HepG2 (cell line): ENCODE results near the gene PLPP7. TPM values are rescaled to one million over a fixed set of nuclear protein-coding genes. Genes with fewer than 3 reads are reported as not detected.

Experiments
- ATAC-seq: fragments of 200-7000 bp; cut with Tn5 transposase; 3 replicates; pipeline ENCODE4 v1.9.1; 2020; ENCODE audit warnings: mild to moderate bottlenecking, moderate library complexity
- BruUV-seq: library from RNA; stranded (reverse); fragments of 400-500 nt; replicated peaks from 2 replicates; lab custom pipeline; 2021; lab: Mats Ljungman, UMichigan
- CTCF ChIA-PET: fragments of 300-600 bp; formaldehyde crosslinking; extraction: SDS; loops from one replicate; lab custom pipeline; 2021; ENCODE audit warnings: low total read pairs, inconsistent platforms, low intra/inter-chr PET ratio; lab: Yijun Ruan, JAX
- POLR2A ChIA-PET: fragments of 350-600 bp; sonication (Branson Sonifier 250); formaldehyde crosslinking; loops from one replicate; lab custom pipeline; 2020; ENCODE audit warnings: antibody characterized with exemption, inconsistent platforms; lab: Yijun Ruan, JAX
- DNase-seq: peaks from one replicate; pipeline ENCODE4 v3.0.0-alpha.2; 2015; ENCODE audit warnings: low spot score
- FAIRE-seq: peaks from 3 replicates; lab custom pipeline; 2011; peaks lifted over from hg19 to GRCh38; lab: Jason Lieb, UNC
- H2AFZ ChIP-seq: one replicate; pipeline ENCODE4 v1.6.1; 2011; ENCODE audit warnings: low read length, inconsistent platforms
- H3K27ac ChIP-seq: fragments of 300-600 bp; 3 replicates; pipeline ENCODE4 v1.8.0; 2011; ENCODE audit warnings: mixed run types, mild to moderate bottlenecking, mixed read lengths, low read length, inconsistent platforms; ENCODE audit not compliant: insufficient read depth; ENCODE audit errors: extremely low read length
- H3K27me3 ChIP-seq, 2 experiments: fragments of 200-600 bp in 1 of 2; 2 replicates in 1 of 2; 3 replicates in 1 of 2; pipeline versions ENCODE4 v1.6.0 to v1.8.0; 2011; ENCODE audit warnings: low read length in 2 of 2, mild to moderate bottlenecking in 2 of 2, moderate library complexity in 2 of 2, inconsistent platforms in 1 of 2; ENCODE audit not compliant: insufficient read depth in 2 of 2, control insufficient read depth in 1 of 2
- H3K36me3 ChIP-seq, 2 experiments: fragments of 200-600 bp in 1 of 2; replicated peaks in 1 of 2; 2 replicates in 1 of 2; 3 replicates in 1 of 2; pipeline versions ENCODE4 v1.5.1 to v1.8.0; 2011; ENCODE audit warnings: low read length in 2 of 2, inconsistent platforms in 1 of 2; ENCODE audit not compliant: insufficient read depth in 2 of 2, control insufficient read depth in 1 of 2
- H3K4me1 ChIP-seq: 2 replicates; pipeline ENCODE4 v1.5.1; 2012; ENCODE audit warnings: low read length, inconsistent platforms; ENCODE audit not compliant: insufficient read depth
- H3K4me2 ChIP-seq: 2 replicates; pipeline ENCODE4 v1.6.0; 2011; ENCODE audit warnings: low read depth, low read length, inconsistent platforms
- H3K4me3 ChIP-seq, 3 experiments: fragments of 200-600 bp in 1 of 3; sonication (generic), shearing (Covaris generic) in 1 of 3; replicated peaks in 1 of 3; 2 replicates each; pipeline ENCODE4 v1.5.1; 2011 to 2016; ENCODE audit warnings: low read length in 3 of 3, inconsistent platforms in 2 of 3, low read depth in 2 of 3, mild to moderate bottlenecking in 2 of 3, control low read depth in 1 of 3, mixed read lengths in 1 of 3; ENCODE audit not compliant: insufficient read depth in 1 of 3
- H3K79me2 ChIP-seq: one replicate; pipeline ENCODE4 v1.6.1; 2011; ENCODE audit warnings: low read length, inconsistent platforms; ENCODE audit not compliant: insufficient read depth
- H3K9ac ChIP-seq: 2 replicates; pipeline ENCODE4 v1.6.0; 2011; ENCODE audit warnings: mild to moderate bottlenecking, low read depth, low read length, inconsistent platforms; ENCODE audit not compliant: insufficient read depth
- H3K9me3 ChIP-seq: 2 replicates; pipeline ENCODE4 v1.5.1; 2012; ENCODE audit warnings: mild to moderate bottlenecking, low read length
- H4K20me1 ChIP-seq: 2 replicates; pipeline ENCODE4 v1.6.0; 2011; ENCODE audit warnings: inconsistent platforms, mild to moderate bottlenecking, low read length, moderate library complexity; ENCODE audit not compliant: insufficient read depth
- ARID4A ChIP-seq: sonication (generic); formaldehyde crosslinking; IDR thresholded peaks from 2 replicates; pipeline ENCODE4 v1.5.0; 2020; ENCODE audit warnings: mild to moderate bottlenecking, missing genetic modification reagents, borderline replicate concordance
- CREB1 ChIP-seq, 2 experiments: fragments of 450-650 bp in 1 of 2; IDR thresholded peaks; 2 replicates each; pipeline ENCODE4 v1.6.1; 2016 to 2017; ENCODE audit warnings: control low read depth in 1 of 2, mild to moderate bottlenecking in 1 of 2, missing compliant biosample characterization in 1 of 2, missing genetic modification characterization in 1 of 2
- HIC2 ChIP-seq: sonication (generic); formaldehyde crosslinking; IDR thresholded peaks from 2 replicates; pipeline ENCODE4 v1.9.0; 2022; ENCODE audit warnings: low read depth, missing genetic modification reagents
- HOXD1 ChIP-seq: sonication (generic); formaldehyde crosslinking; IDR thresholded peaks from 2 replicates; pipeline ENCODE4 v1.5.0; 2020; ENCODE audit warnings: missing genetic modification reagents
- KLF9 ChIP-seq: IDR thresholded peaks from 2 replicates; pipeline ENCODE4 v1.6.1; 2016; ENCODE audit warnings: low read depth
- MYC ChIP-seq: sonication (generic); formaldehyde crosslinking; IDR thresholded peaks from 2 replicates; pipeline ENCODE4 v1.9.0; 2021; ENCODE audit warnings: missing genetic modification reagents, borderline replicate concordance
- NCOR1 ChIP-seq: fragments of 200-600 bp; sonication (generic); IDR thresholded peaks from 2 replicates; pipeline ENCODE4 v1.7.0; 2017; ENCODE audit warnings: antibody characterized with exemption, low read length, borderline replicate concordance
- ZFP37 ChIP-seq: sonication (generic); formaldehyde crosslinking; IDR thresholded peaks from 2 replicates; pipeline ENCODE4 v1.4.0; 2020; ENCODE audit warnings: missing genetic modification reagents, borderline replicate concordance
- ZNF143 ChIP-seq: sonication (generic); formaldehyde crosslinking; IDR thresholded peaks from 2 replicates; pipeline ENCODE4 v1.4.0; 2020; ENCODE audit warnings: missing genetic modification reagents
- ZNF740 ChIP-seq: sonication (generic); formaldehyde crosslinking; IDR thresholded peaks from 2 replicates; pipeline ENCODE4 v1.4.0; 2020; ENCODE audit warnings: missing genetic modification reagents
- ZSCAN9 ChIP-seq: IDR thresholded peaks from 2 replicates; pipeline ENCODE4 v1.6.1; 2016; ENCODE audit warnings: borderline replicate concordance
- WGBS: methylation state at CpG from one replicate; pipeline ENCODE4 v1.1.6; 2017; ENCODE audit warnings: low lambda C conversion rate; 5-methylcytosine and 5-hydroxymethylcytosine counted together
- in situ Hi-C: cut with HindIII; loops from 2 replicates; pipeline ENCODE4 v1.10.0; 2017; ENCODE audit warnings: low pct_unique_long_range_greater_than_20kb; ENCODE audit not compliant: extremely low pct_ligation_motif_present
- intact Hi-C: fragments of 100-400 bp; cut with micrococcal nuclease; formaldehyde crosslinking; loops from one replicate; pipeline ENCODE4 v1.10.0; 2022; ENCODE audit not compliant: unreplicated experiment
- polyA plus RNA-seq, 8 experiments: library from polyadenylated mRNA; depleted of rRNA in 3 of 8; stranded (reverse) in 7 of 8; unstranded in 1 of 8; fragments of >200 nt; fragmentation: Illumina TruSeq in 4 of 8; extraction: Trizol in 4 of 8; gene quantifications; 2 replicates each; pipeline versions ENCODE4 v1.2.1 to v1.2.3, GENCODE V29; 2011 to 2016; ENCODE audit warnings: low read depth in 4 of 8, missing spikeins in 1 of 8, mixed read lengths in 1 of 8; ENCODE audit not compliant: insufficient read depth in 1 of 8
- total RNA-seq, 5 experiments: library from RNA; depleted of rRNA; stranded (reverse); fragments of >200 nt; fragmentation: Illumina TruSeq; extraction: Trizol; gene quantifications; 2 replicates each; pipeline ENCODE4 v1.2.3, GENCODE V29; 2016; ENCODE audit warnings: low read depth in 1 of 5

Gene PLPP7
- total and polyA plus RNA-seq, 2 of the 13 experiments (the other 11 are each of a cell fraction or from before 2014, with no cell fraction given): 0.33 to 1.2 TPM

GRCh38 chr9:131284856-131285255 is 4.7 kb upstream of the PLPP7 start:
- Histone ChIP-seq H3K36me3 (no peaks in the 10 kb centered on the region), H3K27me3 (peaks cover 7 to 56% of the 10 kb centered on the region in 2 experiments; a peak in 4 of 5 replicates), H3K4me2 (no peak overlapping the region), H2AFZ (no peak overlapping the region), H3K4me3 (no peak overlapping the region), H4K20me1 (peaks cover 3% of the 10 kb centered on the region; the same call in 1 of the 2 replicates), H3K4me1 (peaks cover 23% of the 10 kb centered on the region), H3K27ac (no peak overlapping the region), H3K9me3 (no peaks in the 10 kb centered on the region)
- in situ Hi-C loops: no loop called here
- DNase-seq (no peak), ATAC-seq (no peak)
- ChIA-PET POLR2A (no interaction called here), CTCF (no interaction called here)
- BruUV-seq: no TSS peak
- intact Hi-C loops: no loop called here
- TF ChIP-seq CREB1 (IDR thresholded peaks at IDR 0.05) (no peak), CREB1 (CRISPR knock-in tag; IDR thresholded peaks at IDR 0.05) (no peak), ZFP37 (CRISPR knock-in tag) (no peak), HOXD1 (CRISPR knock-in tag) (no peak), ZNF740 (no peak), KLF9 (CRISPR knock-in tag) (no peak), ZNF143 (CRISPR knock-in tag) (no peak), NCOR1 (no peak), HIC2 (CRISPR knock-in tag) (no peak), ZSCAN9 (CRISPR knock-in tag) (no peak), MYC (CRISPR knock-in tag) (no peak), ARID4A (no peak)
- TF ChIP-seq, all 625 proteins: peak for 0
- 45% methylated on average over 5 of the region's 6 CpGs for WGBS
- Histone ChIP-seq H3K9ac (no peak overlapping the region), H3K79me2 (no peaks in the 10 kb centered on the region)
- no peak for FAIRE-seq
